PFSK-1 (cell line): ENCODE measurements around the gene DNAJB8. TPM values are rescaled to one million over a fixed set of nuclear protein-coding genes. Genes with fewer than 3 reads are reported as not detected.

ENCODE experiments used
- FOXP2 ChIP-seq: optimal IDR thresholded peaks from 2 replicates; pipeline ENCODE3; 2011; ENCODE audit warnings: borderline replicate concordance, control low read depth, inconsistent platforms; ENCODE audit not compliant: insufficient read depth; ENCODE audit errors: extremely low read length, extremely low read depth
- POLR2AphosphoS5 ChIP-seq: IDR thresholded peaks from 2 replicates; pipeline ENCODE4 v1.6.1; 2012; ENCODE audit warnings: low read depth, mild to moderate bottlenecking, control low read depth, low read length, moderate library complexity
- SIN3A ChIP-seq: IDR thresholded peaks from 2 replicates; pipeline ENCODE4 v1.6.1; 2012; ENCODE audit warnings: mild to moderate bottlenecking, low read length, moderate library complexity, borderline replicate concordance; ENCODE audit not compliant: insufficient read depth
- TAF1 ChIP-seq: IDR thresholded peaks from 2 replicates; pipeline ENCODE4 v1.6.1; 2012; ENCODE audit warnings: low read length, control low read depth, borderline replicate concordance; ENCODE audit not compliant: insufficient read depth
- polyA plus RNA-seq: library from polyadenylated mRNA; unstranded; fragments of >200 nt; gene quantifications from one replicate; pipeline ENCODE4 v1.2.1, GENCODE V29; 2012; ENCODE audit warnings: low read depth, missing spikeins; ENCODE audit not compliant: insufficient read length
- TF ChIP-seq, protein P1 (sequence below), 2 experiments: IDR thresholded peaks; 2 replicates each; pipeline versions ENCODE4 v1.6.1 to v1.8.0; 2011 to 2012; ENCODE audit warnings: low read depth in 2 of 2, low read length in 2 of 2, control low read depth in 1 of 2, inconsistent platforms in 1 of 2, mild to moderate bottlenecking in 1 of 2, moderate library complexity in 1 of 2; ENCODE audit not compliant: insufficient read depth in 1 of 2

The DNAJB8 gene
- polyA plus RNA-seq, result not detected

DNA sequence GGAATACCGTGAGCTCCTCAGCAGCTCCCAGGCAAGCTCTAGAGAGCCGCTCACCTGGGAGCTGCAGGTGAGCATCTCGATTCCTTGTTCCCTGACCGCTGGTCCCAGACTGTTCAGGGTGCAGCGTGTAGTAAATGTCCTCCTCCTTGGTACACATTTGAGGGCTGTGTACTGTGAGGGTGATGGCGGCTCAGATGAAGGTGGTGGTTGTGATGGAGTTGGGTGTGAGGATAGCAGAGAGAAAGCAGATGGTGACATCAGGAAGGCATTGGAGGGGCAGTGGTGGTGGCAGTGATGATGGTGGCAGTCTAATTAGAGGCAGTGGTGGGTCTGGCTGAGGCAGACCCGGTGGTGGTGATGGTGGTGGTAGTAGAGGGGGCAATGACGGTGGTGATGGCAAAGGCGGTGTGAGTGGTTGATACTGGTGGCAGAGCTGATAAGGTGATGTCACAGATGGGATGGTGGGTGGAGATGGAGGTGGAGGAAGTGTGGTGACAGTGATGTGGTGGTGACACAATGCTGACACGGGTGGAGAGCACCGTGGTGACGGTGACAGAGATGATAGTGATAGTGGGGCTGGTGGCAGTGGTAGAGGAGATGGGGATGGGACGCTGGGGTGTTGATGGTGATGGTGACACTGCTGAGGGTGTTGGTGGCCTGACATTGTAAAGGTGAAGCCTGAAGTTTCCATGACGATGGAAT lies at the start of gene DNAJB8:
Gene DNAJB8 (minus strand): TSS at position 51 of the 702 bp plus-strand sequence. CDS start 3,645 bp downstream, outside the sequence.
- TF ChIP-seq TAF1 (no peak), FOXP2 (no peak), POLR2AphosphoS5 (no peak), SIN3A (no peak)
- TF ChIP-seq, protein P1, sequence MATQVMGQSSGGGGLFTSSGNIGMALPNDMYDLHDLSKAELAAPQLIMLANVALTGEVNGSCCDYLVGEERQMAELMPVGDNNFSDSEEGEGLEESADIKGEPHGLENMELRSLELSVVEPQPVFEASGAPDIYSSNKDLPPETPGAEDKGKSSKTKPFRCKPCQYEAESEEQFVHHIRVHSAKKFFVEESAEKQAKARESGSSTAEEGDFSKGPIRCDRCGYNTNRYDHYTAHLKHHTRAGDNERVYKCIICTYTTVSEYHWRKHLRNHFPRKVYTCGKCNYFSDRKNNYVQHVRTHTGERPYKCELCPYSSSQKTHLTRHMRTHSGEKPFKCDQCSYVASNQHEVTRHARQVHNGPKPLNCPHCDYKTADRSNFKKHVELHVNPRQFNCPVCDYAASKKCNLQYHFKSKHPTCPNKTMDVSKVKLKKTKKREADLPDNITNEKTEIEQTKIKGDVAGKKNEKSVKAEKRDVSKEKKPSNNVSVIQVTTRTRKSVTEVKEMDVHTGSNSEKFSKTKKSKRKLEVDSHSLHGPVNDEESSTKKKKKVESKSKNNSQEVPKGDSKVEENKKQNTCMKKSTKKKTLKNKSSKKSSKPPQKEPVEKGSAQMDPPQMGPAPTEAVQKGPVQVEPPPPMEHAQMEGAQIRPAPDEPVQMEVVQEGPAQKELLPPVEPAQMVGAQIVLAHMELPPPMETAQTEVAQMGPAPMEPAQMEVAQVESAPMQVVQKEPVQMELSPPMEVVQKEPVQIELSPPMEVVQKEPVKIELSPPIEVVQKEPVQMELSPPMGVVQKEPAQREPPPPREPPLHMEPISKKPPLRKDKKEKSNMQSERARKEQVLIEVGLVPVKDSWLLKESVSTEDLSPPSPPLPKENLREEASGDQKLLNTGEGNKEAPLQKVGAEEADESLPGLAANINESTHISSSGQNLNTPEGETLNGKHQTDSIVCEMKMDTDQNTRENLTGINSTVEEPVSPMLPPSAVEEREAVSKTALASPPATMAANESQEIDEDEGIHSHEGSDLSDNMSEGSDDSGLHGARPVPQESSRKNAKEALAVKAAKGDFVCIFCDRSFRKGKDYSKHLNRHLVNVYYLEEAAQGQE (IDR thresholded peaks at IDR 0.05; ENCODE audit: insufficient read depth in 1 of 2, low read depth in 2 of 2, low read length in 2 of 2), result no peak

DNA sequence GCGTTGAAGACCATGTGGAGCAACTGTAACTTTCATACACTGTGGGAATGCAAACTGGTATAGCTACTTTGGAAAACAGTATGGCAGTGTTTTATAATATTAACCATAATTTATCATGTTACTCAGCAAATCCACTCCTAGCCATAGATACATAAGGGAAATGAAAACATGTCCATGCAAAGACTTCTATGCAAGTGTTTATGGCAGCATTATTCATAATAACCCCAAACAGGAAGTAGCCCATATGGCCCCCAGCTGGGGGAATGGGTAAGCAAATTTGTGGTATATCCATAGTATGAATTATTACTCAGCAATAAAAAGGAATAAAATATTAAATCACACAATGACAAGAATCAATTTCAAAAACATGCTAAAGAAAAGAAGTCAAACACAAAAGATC lies 49.3 kb upstream of the DNAJB8 start:
- TF ChIP-seq FOXP2 (no peak), SIN3A (no peak), POLR2AphosphoS5 (no peak), TAF1 (no peak)
- TF ChIP-seq, protein P1 (IDR thresholded peaks at IDR 0.05; ENCODE audit: insufficient read depth in 1 of 2, low read depth in 2 of 2, low read length in 2 of 2), result no peak

DNA sequence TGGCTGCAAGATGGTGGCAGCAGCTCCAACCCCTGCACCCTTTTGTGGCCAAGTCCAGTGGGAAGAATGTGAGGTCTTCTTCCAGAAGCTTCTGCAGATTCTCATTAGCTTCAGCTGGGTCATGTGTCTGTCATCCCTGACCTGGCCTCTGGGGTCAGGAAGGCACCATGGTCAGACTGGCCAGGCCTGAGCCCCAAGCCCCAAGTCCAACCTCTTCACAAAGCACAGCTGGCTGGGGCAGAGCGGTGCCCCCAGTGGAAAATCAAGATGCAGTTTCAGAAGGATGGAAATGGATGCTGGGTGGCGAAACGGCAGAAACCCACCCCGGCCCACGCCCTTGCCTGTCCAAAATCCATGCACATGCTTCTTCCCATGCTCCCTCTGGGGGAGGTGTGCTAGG lies 42.2 kb upstream of the DNAJB8 start:
- TF ChIP-seq POLR2AphosphoS5 (no peak), SIN3A (no peak), FOXP2 (no peak), TAF1 (no peak)
- TF ChIP-seq, protein P1 (IDR thresholded peaks at IDR 0.05; ENCODE audit: insufficient read depth in 1 of 2, low read depth in 2 of 2, low read length in 2 of 2), result no peak

DNA sequence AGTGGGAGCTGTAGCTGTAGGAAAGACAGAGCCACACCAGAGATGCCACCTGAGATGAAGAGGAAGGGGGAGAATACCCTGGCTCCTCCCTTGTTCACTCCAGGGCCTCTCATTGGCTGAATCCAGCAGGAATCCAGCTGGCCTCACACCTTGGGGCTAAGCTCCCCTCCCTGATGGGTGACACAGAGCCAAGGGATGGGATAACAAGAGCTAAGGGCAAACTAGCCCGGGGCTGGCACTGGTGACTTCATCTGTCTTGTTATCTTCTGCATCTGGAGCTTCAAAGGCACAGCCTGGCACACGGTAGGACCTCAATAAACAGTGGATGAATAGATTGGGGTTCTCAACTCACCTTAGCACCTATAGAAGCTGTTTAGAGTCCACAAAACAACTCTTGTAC lies 40.1 kb upstream of the DNAJB8 start:
- no peak for TF ChIP-seq POLR2AphosphoS5
- TF ChIP-seq SIN3A, result no peak
- no peak for TF ChIP-seq FOXP2
- TF ChIP-seq, protein P1 (IDR thresholded peaks at IDR 0.05; ENCODE audit: insufficient read depth in 1 of 2, low read depth in 2 of 2, low read length in 2 of 2), result no peak
- TF ChIP-seq TAF1, result no peak

DNA sequence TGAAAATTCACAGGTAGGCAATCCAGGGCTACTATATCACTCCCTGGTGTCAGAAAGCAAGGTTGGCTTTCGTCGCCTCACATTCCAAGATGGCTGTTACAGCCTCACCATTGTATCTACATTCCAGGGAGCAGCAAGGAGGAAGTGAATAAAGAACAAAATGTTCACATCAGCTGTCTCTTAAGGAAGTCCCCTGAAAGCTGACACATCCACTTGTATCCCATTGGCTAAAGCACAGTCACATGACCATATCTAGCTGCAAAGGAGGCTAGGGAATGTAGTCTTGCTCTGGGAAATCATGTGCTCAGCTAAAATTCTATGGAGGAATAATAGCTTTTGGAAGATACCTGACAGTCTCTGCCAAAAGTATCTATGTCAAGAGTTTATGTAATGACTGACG lies 39.1 kb upstream of the DNAJB8 start:
- TF ChIP-seq TAF1, result no peak
- no peak for TF ChIP-seq FOXP2
- TF ChIP-seq, protein P1 (IDR thresholded peaks at IDR 0.05; ENCODE audit: insufficient read depth in 1 of 2, low read depth in 2 of 2, low read length in 2 of 2), result no peak
- no peak for TF ChIP-seq SIN3A
- no peak for TF ChIP-seq POLR2AphosphoS5
